Endothelial cell of umbilical vein (primary cell): Measurements from ENCODE around the gene SETMAR.

Experiments used
- EZH2 ChIP-seq: IDR thresholded peaks from 2 replicates; pipeline ENCODE4 v1.6.1; 2012; ENCODE audit warnings: borderline replicate concordance, low read depth, mild to moderate bottlenecking, moderate library complexity, low read length, inconsistent platforms; ENCODE audit not compliant: severe bottlenecking
- FOS ChIP-seq: IDR thresholded peaks from 2 replicates; pipeline ENCODE4 v1.6.1; 2011; ENCODE audit warnings: mild to moderate bottlenecking, low read length, moderate library complexity, borderline replicate concordance; ENCODE audit not compliant: insufficient read depth
- GATA2 ChIP-seq: IDR thresholded peaks from 2 replicates; pipeline ENCODE4 v1.7.0; 2011; ENCODE audit warnings: low read depth, mild to moderate bottlenecking, moderate library complexity, mixed read lengths, low read length; ENCODE audit not compliant: insufficient read length, insufficient read depth
- JUN ChIP-seq: IDR thresholded peaks from 2 replicates; pipeline ENCODE4 v1.6.1; 2011; ENCODE audit warnings: borderline replicate concordance, low read depth; ENCODE audit not compliant: insufficient read length, insufficient read depth
- MYC ChIP-seq: IDR thresholded peaks from one replicate; pipeline ENCODE4 v1.6.1; 2011; ENCODE audit warnings: mild to moderate bottlenecking, low read depth, low read length
- POLR2A ChIP-seq: IDR thresholded peaks from 2 replicates; pipeline ENCODE4 v1.6.1; 2012; ENCODE audit warnings: low read depth, mild to moderate bottlenecking, control low read depth, low read length
- POLR2AphosphoS5 ChIP-seq: IDR thresholded peaks from 2 replicates; pipeline ENCODE4 v1.6.1; 2012; ENCODE audit warnings: low read depth, mild to moderate bottlenecking, control low read depth, low read length, moderate library complexity; ENCODE audit not compliant: insufficient read depth
- TF ChIP-seq, protein P1 (sequence below), 2 donors: IDR thresholded peaks; 1 replicate in 1 of 2; 2 replicates in 1 of 2; pipeline ENCODE4 v1.5.1; 2011; ENCODE audit warnings: low read length in 2 of 2, mild to moderate bottlenecking in 2 of 2, moderate library complexity in 2 of 2, control low read depth in 1 of 2, inconsistent platforms in 1 of 2, low read depth in 1 of 2; ENCODE audit not compliant: insufficient read depth in 1 of 2; ENCODE audit errors: extremely low read depth in 1 of 2
- TF ChIP-seq, protein P2 (sequence below): IDR thresholded peaks from 2 replicates; pipeline ENCODE4 v1.6.1; 2011; ENCODE audit not compliant: insufficient read depth, insufficient read length

DNA sequence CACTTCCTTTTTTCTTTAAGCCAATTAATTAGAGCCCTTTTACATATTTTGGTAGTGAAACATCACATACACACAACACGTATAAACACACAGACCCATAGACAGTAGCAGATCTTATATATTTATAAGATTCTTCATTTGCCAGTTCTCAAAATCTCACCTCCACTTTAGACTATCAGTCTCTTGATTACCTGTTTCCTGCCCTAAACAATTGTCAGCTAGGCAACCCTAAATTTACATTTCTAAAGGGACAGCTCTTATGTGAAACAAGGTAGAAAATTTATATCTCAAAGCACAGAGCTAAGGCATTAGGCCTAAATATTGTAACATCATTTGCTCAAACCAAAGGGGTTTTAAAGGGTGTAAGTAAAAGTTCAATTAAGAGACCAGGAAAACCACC is 28.9 kb downstream of the SETMAR start:
- TF ChIP-seq POLR2AphosphoS5 (no peak), MYC (no peak), EZH2 (no peak), FOS (no peak), POLR2A (no peak), JUN (no peak), GATA2 (no peak)
- TF ChIP-seq, protein P1, sequence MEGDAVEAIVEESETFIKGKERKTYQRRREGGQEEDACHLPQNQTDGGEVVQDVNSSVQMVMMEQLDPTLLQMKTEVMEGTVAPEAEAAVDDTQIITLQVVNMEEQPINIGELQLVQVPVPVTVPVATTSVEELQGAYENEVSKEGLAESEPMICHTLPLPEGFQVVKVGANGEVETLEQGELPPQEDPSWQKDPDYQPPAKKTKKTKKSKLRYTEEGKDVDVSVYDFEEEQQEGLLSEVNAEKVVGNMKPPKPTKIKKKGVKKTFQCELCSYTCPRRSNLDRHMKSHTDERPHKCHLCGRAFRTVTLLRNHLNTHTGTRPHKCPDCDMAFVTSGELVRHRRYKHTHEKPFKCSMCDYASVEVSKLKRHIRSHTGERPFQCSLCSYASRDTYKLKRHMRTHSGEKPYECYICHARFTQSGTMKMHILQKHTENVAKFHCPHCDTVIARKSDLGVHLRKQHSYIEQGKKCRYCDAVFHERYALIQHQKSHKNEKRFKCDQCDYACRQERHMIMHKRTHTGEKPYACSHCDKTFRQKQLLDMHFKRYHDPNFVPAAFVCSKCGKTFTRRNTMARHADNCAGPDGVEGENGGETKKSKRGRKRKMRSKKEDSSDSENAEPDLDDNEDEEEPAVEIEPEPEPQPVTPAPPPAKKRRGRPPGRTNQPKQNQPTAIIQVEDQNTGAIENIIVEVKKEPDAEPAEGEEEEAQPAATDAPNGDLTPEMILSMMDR (IDR thresholded peaks at IDR 0.05; ENCODE audit: extremely low read depth in 1 of 2, insufficient read depth in 1 of 2, low read depth in 1 of 2, low read length in 2 of 2), result no peak
- TF ChIP-seq, protein P2, sequence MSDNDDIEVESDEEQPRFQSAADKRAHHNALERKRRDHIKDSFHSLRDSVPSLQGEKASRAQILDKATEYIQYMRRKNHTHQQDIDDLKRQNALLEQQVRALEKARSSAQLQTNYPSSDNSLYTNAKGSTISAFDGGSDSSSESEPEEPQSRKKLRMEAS, result no peak
